Kidney epithelial cell (primary cell): ENCODE measurements around the gene GRM5. TPM values are rescaled to one million over a fixed set of nuclear protein-coding genes. Genes with fewer than 3 reads are reported as not detected.
A peak's percentile ranks its signal among the peaks of the same experiment; 100 is the strongest.

Experiments
- DNase-seq: peaks from one replicate; pipeline ENCODE4 v3.0.0-alpha.2; 2010; ENCODE audit warnings: low read depth
- H3K27me3 ChIP-seq: 2 replicates; pipeline ENCODE4 v1.6.0; 2011; ENCODE audit warnings: low read length; ENCODE audit not compliant: control insufficient read depth, insufficient read depth
- H3K36me3 ChIP-seq: 2 replicates; pipeline ENCODE4 v1.5.1; 2011; ENCODE audit warnings: low read length; ENCODE audit not compliant: control insufficient read depth, insufficient read depth
- H3K4me3 ChIP-seq: 2 replicates; pipeline ENCODE4 v1.5.1; 2011; ENCODE audit warnings: low read depth, mild to moderate bottlenecking, control low read depth, low read length
- CTCF ChIP-seq: IDR thresholded peaks from 2 replicates; pipeline ENCODE4 v1.5.1; 2011; ENCODE audit warnings: mild to moderate bottlenecking, moderate library complexity, low read length, control low read depth, inconsistent platforms; ENCODE audit not compliant: insufficient read depth, poor library complexity, severe bottlenecking
- total RNA-seq: library from RNA; depleted of rRNA; stranded (reverse); fragments of >200 nt; gene quantifications from 2 replicates; pipeline ENCODE4 v1.2.3, GENCODE V29; 2015

Gene GRM5
- total RNA-seq, 1 donor from 2014 or later, result 0.17 TPM

DNA sequence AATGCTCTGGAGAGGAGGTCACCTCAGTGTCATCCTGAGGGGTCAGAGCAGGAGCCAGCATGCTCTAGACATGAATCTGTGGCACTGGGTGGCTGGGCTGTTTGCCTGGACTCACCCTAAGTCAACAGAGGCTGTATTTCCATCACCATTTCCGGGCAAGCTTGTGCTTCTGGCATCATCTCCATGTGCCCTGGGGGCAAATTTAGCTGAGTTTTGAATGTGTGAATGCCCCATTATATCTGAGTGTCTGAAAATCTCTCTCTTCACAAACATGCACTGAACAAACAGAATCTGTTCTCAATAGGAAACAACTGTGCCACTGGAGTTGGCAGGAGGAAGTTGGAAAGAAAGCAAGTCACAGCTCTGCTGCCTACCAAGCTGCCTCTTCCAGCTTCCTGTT is 356.2 kb downstream of the GRM5 start:
- Histone ChIP-seq H3K36me3 (no peaks in the 10 kb centered on the region), H3K27me3 (no peaks in the 10 kb centered on the region), H3K4me3 (no peak overlapping the region)
- TF ChIP-seq CTCF, result no peak
- DNase-seq, result no peak

DNA sequence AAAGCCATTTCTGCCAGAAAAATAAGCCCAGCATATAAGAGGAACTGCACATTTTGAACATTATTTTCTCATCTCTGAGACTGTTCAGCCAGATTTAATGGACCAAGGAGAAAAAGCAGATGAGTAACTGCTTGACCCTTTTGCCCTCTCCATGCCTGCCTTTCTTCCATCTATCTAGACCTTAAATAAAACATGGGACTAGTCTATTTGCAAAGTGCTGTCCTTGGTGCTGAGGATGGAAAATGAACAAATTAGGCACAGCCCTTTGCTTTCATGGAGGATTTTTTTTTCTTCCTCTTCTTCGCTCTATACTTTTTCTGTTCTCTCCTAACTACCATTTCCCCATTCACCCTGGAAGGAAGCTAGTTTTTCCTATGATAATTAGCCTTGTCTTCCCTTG is 361.3 kb downstream of the GRM5 start:
- no peak for TF ChIP-seq CTCF
- DNase-seq, result peak; percentile 1
- H3K27me3 ChIP-seq, result no peaks in the 10 kb centered on the region
- no peak overlapping the region for H3K4me3 ChIP-seq
- no peaks in the 10 kb centered on the region for H3K36me3 ChIP-seq

DNA sequence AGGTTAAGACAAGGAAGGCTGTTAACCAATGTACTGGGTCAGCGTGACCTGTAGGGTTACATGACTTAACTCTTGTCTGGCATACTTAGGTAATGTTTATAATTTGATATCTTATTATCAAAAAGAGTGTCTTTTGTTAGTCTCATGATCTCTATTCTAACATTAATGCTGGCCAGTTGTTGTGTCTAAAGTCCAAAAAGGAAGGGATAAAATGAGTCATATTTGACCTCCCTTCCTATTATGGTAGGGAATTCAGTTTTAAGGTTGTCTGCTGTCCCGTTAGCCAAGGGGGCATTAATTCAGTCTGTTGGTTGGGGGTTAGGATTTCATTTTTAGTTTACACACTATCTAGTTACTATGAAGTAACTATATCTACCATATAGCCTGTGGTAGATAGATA is 364.0 kb downstream of the GRM5 start:
- DNase-seq, result no peak
- no peak overlapping the region for H3K4me3 ChIP-seq
- no peaks in the 10 kb centered on the region for H3K36me3 ChIP-seq
- H3K27me3 ChIP-seq, result no peaks in the 10 kb centered on the region
- no peak for TF ChIP-seq CTCF

GRCh38 chr11:88697139-88697538 is 368.6 kb downstream of the GRM5 start:
- no peak overlapping the region for H3K4me3 ChIP-seq
- H3K36me3 ChIP-seq, result no peaks in the 10 kb centered on the region
- no peaks in the 10 kb centered on the region for H3K27me3 ChIP-seq
- no peak for TF ChIP-seq CTCF
- DNase-seq, result no peak

DNA sequence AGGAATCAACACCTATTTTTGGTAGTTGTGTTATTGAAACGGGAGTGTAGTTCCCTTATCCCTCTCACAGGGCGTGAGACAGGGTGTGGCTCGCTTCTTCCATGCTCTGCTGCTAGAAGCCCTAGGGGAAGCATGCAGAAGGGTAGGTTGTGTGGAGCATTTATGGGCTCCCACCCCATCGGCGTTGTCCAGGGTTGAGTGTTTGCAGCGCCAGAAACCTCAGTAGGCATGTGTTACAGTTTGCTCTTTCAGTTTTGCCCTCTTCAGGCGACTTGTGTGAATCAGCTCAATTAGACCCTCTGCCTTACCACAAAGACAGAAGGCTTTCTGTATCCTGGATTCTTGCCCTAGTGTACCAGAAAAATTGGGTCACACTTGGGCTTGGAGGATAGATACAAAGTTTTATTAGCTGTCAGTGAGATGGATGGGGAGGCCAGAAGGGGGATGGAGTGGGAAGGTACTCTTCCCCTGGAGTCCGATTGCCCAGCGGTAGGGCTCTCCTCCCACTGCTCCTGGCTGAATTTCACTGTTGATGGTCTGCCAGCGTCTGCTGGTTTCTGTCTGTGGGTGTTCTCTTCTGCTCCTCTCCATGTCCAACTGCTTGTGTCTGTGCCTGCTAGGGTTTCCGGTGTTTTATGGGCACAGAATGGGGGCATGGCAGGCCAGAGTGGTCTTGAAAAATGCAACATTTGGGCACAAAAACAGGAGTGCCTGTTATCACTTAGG is 369.9 kb downstream of the GRM5 start:
- no peak for DNase-seq
- TF ChIP-seq CTCF, result no peak
- H3K4me3 ChIP-seq, result no peak overlapping the region
- no peaks in the 10 kb centered on the region for H3K27me3 ChIP-seq
- H3K36me3 ChIP-seq, result no peaks in the 10 kb centered on the region
